Measurements from ENCODE around the gene TCTN1.
"Not testable (repeated sequence)": the region's sequence is repeated elsewhere in the genome, so short reads cannot be mapped to it uniquely, and the experiment has no call there.

Gene TCTN1

DNA sequence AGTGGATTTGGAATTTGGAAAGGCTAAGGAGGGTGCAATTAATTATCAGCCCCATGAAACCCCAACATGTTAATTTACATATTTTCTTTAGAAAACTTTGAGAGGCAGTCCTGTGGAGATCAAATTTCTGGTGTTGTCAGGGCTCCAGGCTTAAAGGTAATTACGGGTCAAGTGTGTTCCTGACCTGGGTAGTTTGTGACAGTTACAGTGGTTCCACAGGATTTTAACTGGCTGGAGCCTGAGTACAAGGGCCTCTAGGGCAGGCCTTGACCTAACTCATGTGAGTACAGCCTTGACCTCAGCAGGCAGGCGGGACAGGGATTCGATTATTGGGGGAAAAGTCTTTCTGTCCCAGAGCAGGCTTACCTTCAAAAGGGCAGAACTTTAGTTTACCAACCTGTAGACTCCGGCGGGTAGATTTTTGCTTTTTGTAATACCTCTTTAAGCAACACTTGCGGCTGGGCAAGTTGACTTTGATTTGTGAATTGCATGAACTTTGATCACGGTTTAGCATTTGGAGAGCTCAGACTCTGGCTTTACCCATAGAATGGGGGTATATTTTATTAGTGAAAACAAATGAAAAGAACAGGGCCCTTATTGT, 22.4 kb upstream of the TCTN1 start:
- no peak overlapping the region for H3K4me3 ChIP-seq (ENCODE audit: low read length)
- DNase-seq (ENCODE audit: low read depth), result no peak
- TF ChIP-seq, protein P1, sequence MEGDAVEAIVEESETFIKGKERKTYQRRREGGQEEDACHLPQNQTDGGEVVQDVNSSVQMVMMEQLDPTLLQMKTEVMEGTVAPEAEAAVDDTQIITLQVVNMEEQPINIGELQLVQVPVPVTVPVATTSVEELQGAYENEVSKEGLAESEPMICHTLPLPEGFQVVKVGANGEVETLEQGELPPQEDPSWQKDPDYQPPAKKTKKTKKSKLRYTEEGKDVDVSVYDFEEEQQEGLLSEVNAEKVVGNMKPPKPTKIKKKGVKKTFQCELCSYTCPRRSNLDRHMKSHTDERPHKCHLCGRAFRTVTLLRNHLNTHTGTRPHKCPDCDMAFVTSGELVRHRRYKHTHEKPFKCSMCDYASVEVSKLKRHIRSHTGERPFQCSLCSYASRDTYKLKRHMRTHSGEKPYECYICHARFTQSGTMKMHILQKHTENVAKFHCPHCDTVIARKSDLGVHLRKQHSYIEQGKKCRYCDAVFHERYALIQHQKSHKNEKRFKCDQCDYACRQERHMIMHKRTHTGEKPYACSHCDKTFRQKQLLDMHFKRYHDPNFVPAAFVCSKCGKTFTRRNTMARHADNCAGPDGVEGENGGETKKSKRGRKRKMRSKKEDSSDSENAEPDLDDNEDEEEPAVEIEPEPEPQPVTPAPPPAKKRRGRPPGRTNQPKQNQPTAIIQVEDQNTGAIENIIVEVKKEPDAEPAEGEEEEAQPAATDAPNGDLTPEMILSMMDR (conservative IDR thresholded peaks at IDR 0.05; ENCODE audit: low read depth, low read length), result no peak

DNA sequence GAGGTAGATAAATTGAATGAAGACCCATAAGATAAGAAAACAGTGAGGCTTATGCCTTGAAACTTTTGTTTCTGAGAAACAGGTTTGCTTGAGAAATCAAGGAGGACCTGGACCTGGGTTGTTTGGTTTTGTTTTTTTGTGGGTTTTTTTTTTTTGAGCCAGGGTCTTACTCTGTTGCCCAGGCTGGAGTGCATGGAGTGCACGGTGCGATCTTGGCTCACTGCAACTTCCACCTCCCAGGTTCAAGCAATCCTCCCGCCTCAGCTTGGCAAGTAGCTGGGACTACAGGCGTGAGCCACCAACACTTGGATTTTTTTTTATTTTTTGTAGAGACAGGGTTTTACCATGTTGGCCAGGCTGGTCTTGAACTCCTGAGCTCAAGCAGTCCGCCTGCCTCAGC, 21.9 kb upstream of the TCTN1 start:
- DNase-seq (ENCODE audit: low read depth), result no peak
- no peak overlapping the region for H3K4me3 ChIP-seq (ENCODE audit: low read length)
- TF ChIP-seq, protein P1 (conservative IDR thresholded peaks at IDR 0.05; ENCODE audit: low read depth, low read length), result no peak

DNA sequence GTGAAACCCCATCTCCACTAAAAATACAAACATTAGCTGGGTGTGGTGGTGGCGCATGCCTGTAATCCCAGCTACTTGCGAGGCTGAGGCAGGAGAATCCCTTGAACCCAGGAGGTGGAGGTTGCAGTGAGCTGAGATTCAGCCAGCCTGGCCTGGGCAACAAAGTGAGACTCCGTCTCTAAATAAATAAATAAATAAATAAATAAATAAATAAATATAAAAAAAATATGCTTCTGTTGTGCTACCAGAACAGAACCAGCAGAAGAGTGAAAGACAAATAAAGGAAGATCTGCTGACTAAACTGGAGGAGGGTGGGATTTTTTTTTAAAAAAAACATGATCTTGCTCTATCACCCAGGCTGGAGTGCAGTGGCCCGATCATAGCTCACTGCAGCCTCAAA, 21.0 kb upstream of the TCTN1 start:
- DNase-seq (ENCODE audit: low read depth); H3K4me3 ChIP-seq (ENCODE audit: low read length): not testable (repeated sequence)

DNA sequence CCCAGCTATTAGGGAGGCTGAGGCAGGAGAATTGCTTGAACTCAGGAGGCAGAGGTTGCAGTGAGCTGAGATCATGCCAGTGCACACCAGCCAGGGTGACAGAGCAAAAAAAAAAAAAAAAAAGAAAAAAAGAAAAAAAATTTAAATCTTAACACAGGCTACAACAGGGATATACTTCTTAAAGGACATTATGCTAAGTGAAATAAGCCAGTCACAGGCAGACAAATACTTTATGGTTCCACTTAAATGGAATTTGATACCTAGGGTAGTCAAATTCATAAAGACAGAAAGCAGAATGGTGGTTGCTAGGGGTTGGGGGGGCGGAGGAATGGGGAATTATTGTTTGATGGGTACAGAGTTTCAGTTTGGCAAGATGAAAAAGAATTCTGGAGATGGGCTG, 16.0 kb upstream of the TCTN1 start:
- no peak for DNase-seq (ENCODE audit: low read depth)
- TF ChIP-seq, protein P1 (conservative IDR thresholded peaks at IDR 0.05; ENCODE audit: low read depth, low read length), result no peak
- H3K4me3 ChIP-seq (ENCODE audit: low read length), result no peak overlapping the region

DNA sequence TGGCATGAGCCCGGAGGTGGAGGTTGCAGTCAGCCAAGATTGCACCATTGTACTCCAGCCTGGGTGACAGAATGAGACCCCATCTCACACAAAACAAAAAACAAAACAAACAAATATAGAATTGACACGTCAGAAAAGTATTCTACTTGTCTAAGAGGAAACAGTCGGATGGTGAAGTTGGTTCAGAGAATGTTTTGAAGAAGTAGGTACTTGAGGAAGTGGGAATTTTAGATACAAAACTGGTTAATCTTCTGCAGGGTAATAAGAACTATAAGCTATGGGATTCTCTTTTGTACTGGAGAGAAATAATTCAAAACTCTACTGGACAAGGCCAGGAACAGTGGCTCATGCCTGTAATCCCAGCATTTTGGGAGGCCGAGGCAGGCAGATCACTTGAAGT, 14.6 kb upstream of the TCTN1 start:
- no peak for DNase-seq (ENCODE audit: low read depth)
- no peak overlapping the region for H3K4me3 ChIP-seq (ENCODE audit: low read length)
- TF ChIP-seq, protein P1 (conservative IDR thresholded peaks at IDR 0.05; ENCODE audit: low read depth, low read length), result no peak

DNA sequence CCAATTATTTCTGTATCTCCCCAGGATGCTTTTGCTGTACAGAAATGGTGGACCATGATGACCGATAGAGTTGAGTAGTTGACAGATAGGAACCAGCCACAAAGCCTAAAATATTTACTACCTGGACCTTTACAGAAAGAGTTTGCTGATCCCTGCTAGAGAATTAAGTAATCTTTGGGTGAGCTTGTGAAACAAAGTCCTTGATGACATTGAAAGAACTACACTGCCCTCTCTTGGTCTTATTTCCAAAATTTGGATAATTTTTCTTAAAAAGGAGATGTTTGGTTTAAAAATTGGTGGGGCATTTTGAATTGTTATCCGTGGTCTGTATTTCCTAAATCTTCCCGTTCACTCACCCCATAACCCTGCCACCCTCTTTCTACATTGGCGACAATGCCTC, 13.7 kb upstream of the TCTN1 start:
- DNase-seq (ENCODE audit: low read depth), result no peak
- H3K4me3 ChIP-seq (ENCODE audit: low read length), result no peak overlapping the region
- TF ChIP-seq, protein P1 (conservative IDR thresholded peaks at IDR 0.05; ENCODE audit: low read depth, low read length), result peak; percentile 27

DNA sequence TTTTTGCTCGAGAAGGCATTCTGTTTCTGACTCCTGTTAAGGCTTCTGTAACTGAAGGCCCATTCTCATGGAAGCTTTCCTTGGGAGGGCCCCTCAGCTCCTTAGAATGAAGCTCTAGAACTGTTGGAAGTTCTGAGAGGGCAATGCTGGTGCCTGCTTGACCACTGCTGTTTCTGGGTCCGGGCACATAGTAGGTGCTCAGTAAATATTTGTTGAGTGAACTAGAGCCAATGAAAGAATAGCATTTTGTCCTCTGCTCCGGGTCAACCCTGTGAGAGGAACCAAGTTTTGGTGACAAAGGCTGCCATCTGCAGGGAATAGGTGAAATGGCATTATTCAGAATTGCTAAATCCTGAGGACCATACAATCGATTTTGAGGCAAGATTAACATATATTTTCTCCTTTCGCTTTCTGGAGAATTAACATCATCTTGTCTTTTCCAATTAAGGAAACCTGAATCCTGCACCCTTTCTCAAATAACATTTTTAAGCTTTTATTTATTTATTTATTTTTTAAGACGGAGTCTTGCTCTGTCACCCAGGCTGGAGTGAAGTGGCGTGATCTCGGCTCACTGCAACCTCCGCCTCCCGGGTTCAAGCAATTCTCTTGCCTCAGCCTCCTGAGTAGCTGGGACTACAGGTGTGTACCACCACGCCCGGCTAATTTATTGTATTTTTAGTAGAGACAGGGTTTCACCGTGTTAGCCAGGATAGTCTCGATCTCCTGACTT, 11.7 kb upstream of the TCTN1 start:
- TF ChIP-seq, protein P1 (conservative IDR thresholded peaks at IDR 0.05; ENCODE audit: low read depth, low read length), result peak; percentile 78
- not testable (repeated sequence) for DNase-seq (ENCODE audit: low read depth)

More for the DNA sequence above, 11.7 kb upstream of the TCTN1 start:
- H3K4me3 ChIP-seq (ENCODE audit: low read length), result not testable (repeated sequence)

All from retinal pigment epithelial cell (primary cell).